HG03469 (cell line): Measurements from ENCODE around the gene PDE10A.
"Not testable (repeated sequence)": the region's sequence is repeated elsewhere in the genome, so short reads cannot be mapped to it uniquely, and the experiment has no call there.

Experiments
- ATAC-seq: cut with Tn5 transposase; IDR thresholded peaks from one replicate; pipeline ENCODE4 v1.9.1; 2021; ENCODE audit warnings: mild to moderate bottlenecking, moderate library complexity, moderate number of reproducible peaks; ENCODE audit not compliant: unreplicated experiment

PDE10A gene

DNA sequence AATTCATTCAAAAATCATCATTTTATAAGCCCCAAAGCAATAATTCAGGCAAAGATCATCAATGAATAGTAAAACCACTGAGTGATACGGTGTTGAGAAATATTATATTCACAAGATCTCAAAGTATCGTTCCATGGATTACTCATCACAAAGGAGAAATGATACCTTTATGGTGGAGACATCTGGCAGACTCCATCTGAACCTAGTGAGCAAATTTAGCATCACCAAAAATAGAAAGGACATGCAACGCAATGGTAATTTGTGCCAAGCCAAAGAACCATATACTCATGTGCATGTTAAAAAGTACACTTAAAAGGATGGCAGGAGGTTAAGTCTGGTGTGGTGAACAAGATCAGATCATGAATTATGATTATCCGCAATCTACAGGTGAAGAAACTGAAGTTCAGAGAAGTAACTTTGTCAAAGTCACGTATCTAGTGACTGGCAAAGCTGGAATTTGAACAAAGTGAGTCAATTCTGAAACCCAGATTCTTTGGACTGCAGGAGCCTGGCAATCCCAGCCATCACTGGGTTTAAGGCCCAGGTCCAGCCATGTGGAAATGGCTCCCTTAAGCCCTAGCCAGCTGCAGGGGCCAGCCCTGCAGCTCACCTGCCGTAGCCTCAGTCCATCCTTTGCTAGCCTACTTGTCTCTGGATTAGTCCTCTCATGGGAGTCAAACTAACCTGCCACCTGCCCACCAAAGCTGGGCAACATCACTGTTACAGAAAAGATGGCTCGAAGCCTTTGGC is 68.3 kb downstream of the PDE10A start:
- ATAC-seq = no peak

DNA sequence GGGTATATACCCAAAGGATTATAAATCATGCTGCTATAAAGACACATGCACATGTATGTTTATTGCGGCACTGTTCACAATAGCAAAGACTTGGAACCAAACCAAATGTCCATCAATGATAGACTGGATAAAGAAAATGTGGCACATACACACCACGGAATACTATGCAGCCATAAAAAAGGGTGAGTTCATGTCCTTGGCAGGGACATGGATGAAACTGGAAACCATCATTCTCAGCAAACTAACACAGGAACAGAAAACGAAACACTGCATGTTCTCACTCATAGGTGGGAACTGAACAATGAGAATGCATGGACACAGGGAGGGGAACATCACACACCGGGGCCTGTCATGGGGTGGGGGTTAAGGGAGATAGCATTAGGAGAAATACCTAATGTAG is 70.1 kb downstream of the PDE10A start:
- ATAC-seq = not testable (repeated sequence)

DNA sequence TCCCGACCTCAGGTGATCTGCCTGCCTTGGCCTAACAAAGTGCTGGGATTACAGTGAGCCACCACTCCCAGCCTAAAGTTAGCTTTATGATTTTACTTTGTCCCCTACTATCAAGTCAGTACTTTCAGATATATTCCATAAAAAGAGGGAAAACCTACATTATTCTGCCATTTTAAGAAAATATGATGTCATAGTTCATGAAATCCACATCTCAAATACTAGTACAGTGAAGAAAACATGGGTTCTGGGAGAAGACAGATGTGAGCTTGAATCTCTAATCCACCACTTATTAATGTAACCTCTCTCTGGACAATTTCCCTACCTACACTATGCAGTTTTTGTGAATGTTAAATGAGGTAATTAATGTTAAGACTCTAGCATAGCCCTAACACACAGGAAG is 74.5 kb downstream of the PDE10A start:
- no peak for ATAC-seq

DNA sequence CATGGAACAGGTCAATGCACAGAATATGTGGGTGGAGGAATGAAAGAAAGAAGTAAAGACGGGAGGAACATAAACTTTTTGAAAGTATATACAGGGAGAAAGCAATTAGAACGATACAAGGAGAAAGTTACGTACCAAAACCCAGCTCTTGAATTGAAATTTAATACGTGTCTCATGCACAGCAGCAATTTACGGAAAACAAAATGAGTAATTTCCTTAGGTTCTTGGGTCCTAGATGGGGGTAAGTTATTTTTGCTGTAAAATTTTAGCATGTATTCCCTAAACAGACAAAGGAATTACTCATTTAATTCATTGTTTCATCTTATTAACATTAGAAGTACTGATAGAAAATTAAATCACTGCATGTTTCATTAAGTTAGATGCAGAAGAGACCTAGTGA is 75.8 kb downstream of the PDE10A start:
- no peak for ATAC-seq

DNA sequence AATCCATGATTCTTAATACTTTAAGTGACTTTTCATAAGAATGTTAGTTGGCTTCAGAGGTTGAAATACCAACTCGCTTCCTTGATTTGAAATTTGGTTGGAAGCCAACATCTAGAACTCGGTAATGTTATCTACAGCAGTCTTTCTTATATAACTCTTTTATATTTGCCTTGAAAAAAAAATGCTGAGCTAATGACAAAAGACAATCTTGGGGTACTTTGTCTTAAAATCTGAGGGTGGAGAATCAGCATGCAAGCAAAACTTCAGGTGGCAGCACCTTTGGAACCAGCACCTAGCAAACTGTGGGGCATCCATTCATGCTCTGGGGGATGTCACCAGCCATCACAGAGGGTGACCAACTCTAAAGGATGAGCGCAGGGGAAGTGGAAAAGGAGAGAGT is 76.3 kb downstream of the PDE10A start:
- ATAC-seq = no peak

DNA sequence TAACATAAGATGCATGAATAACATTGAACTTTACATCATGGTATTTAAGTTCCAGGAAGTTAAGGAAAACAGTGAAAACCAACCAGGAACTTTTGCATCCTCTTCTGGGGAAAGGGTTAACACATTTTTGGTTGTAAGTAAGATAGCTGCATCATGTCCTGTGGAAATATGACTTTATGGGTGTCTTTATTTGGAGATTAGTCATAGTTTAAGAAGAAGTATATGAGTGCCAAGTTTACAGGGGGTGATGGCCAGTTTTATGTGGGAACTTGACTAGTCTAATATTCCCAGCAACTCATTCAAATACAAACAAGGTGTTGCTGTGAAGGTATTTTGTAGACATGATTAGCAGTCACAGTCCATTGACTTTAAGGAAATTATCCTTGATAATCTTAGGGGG is 78.0 kb downstream of the PDE10A start:
- ATAC-seq = no peak

DNA sequence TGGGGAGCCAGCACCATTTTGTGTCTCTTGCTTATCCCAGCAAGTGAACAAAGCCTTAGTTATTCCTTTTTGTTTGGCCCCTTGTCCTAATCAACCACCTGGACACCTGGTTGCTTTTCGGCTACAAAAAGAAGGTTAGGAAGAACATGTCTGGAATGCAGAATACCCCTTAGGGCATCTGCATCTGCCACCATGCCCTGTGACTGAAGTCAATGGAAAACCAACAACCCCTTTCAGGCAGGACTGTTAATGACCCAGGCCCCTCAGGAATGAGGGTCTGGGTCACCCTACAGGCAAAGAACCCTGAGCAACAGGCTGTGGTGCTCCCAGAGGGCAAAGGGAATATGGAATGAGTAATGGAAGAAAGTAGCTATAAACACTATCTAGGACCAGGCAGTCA is 78.5 kb downstream of the PDE10A start:
- no peak for ATAC-seq

DNA sequence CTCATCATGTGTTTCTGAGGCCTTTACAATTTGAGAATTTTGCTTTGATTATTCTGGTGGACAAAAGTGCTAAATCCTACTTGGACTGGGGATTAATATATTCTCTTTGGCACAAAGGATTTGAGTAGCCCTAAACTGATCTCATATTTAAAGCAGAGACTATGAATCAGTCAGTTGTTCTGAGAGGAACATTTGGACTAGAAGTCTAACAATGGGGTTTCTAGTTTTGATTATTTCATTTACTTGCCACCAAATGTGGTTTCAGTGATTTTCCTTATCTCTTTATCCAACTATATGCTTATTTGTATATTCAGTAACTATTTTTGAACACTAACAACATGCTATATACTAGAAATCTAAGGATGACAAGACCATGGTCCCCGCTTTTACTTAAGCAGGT is 81.4 kb downstream of the PDE10A start:
- no peak for ATAC-seq

DNA sequence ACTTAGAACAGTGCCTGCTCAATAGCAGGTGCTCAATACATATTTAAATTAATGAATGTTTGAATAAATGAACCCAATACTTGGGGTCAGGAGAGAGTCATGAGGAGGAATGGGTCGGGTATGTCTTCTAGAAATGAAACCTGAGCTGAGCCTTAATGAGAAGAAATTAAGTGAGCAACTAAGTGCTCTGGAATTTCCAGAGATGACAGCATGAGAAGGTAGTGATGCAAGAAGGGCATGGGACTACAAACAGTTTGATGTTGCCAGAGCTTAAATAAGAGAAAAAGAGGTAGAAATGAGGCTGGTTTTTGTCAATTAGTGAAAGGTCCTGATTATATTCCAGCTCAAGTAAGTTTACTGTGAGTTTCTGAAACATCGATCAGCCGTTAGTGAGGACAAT is 82.9 kb downstream of the PDE10A start:
- no peak for ATAC-seq

DNA sequence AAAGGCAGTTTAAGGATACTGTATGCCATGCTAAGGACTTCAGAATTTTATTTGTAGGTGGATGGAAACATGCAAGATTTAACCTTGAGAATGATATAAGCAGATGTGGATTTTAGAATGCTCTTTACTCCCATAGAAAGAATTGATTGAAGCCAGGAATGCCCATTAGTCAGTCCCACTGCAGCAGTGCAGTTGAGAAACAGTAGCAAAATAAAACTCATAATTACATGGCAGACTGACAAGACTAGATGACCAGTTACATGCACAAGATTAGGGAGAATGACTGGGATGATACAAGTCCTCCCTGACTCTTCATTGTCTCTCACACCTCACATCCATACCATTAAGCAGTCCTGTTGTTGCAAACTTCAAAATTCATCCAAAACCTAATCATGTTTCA is 83.9 kb downstream of the PDE10A start:
- ATAC-seq = no peak

DNA sequence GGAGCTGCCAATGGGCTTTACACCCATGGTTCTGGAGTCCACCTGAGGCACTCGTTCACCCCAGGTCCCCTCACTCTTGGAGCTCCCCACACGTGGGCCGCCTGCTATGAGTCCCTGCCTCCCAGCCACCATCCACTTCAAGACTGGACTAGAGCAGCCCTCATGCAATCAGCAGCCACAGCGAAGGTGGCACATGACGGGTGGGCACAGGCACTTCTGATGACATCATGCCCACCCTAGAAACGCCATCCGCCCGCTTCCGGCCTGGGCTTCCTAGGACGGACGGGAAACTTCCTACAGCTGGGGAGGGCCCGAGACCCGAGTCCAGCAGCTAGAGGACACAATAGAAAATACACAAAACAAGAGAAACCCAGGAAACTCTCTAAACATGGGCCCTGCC is 85.5 kb downstream of the PDE10A start:
- ATAC-seq = no peak

DNA sequence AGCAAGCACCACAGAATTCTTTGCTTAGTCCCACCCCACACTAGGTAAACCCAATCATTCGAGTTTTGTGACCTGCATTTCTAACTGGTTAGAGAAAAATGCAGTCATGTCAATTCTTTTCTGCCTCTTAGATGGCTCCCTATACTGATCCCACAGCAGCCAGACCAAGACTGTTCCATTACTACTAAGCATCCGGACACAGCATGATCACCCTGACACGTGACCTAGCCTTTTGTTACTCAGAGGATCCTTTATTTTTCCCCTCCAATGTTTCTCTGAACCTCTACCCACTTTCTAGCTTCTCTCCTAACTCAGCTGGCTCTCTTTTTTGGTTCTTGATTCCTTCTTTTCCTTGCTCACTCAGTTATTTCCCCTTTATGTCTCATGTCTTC is 87.9 kb downstream of the PDE10A start:
- ATAC-seq = no peak

DNA sequence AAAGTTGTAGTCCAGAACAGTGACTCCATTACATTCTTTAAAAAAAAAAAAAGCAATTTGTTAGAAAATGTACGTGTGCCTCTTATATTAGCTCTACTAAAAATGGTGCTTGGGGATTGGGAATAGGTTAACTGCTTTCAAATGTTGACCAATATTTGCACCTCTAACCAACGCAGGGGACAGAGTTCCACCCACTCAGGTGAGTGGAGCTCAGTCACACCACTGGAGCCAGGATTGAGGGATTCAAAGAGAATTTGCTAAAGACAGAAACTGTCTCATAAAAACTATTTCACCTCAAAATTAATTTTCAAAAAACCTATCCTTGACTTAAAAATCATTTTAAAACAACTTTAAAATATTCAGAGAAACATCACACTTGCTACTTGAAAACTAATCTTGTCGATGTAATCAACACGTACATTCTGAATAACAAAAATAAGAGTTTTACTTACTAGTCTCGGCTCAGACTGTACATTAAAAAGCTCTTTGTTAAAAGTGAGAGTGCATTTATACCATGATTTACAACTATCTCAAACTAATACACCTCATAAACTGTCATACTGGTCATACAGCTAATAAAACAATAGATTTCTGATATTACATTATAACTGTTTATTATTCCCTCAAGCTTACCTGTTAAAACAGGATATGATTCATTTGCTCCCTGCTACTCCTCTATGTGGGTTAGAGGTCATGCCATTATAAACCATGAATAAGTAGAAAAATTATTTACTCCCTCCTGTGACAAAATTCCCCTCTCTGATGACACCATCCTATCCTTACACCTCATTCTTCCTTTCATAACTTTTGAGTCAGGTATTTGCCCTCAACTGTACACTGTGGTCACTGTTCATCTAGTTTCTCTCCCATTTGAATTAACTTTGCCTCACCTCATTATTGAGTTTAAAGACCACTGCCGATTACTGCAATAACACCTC is 88.6 kb downstream of the PDE10A start:
- no peak for ATAC-seq

DNA sequence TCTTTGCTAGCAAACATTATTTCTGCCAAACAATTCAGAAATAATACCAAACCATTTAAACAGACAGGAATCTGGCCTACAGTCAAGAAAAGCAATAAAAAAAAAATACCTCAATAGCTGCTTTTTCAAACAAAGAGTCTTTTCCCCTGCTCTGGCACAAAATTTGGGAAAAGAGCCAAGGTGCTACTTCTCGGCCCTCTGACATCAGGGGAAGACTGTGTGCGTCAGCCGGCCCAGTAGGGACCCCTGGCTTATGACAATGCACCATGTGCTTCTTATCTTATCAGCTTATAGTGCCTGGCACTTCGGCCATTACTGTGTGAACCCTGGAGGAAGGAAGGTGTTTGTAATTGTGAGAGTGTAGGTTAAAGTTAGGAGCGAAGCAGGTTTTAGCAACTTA is 89.4 kb downstream of the PDE10A start:
- ATAC-seq = no peak

DNA sequence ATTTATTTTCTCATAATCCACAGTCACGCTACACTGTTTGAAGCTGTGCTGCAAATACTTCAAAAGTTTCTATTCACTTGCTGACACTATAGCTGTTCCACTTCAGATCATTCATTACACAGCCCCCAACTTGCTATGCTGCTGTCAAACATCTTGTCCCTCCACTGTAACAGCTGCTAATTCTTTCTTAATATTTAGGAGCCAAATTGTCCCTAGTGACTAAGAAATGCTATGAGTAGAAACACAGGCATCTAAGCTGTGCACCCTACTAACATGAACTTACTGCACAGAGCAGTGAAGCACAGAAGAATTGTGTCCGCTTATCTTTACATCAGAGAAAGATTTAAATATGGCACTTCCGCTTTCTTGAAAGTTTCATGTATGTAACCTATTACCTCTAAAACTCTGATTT is 91.3 kb downstream of the PDE10A start:
- ATAC-seq = peak; percentile 79

DNA sequence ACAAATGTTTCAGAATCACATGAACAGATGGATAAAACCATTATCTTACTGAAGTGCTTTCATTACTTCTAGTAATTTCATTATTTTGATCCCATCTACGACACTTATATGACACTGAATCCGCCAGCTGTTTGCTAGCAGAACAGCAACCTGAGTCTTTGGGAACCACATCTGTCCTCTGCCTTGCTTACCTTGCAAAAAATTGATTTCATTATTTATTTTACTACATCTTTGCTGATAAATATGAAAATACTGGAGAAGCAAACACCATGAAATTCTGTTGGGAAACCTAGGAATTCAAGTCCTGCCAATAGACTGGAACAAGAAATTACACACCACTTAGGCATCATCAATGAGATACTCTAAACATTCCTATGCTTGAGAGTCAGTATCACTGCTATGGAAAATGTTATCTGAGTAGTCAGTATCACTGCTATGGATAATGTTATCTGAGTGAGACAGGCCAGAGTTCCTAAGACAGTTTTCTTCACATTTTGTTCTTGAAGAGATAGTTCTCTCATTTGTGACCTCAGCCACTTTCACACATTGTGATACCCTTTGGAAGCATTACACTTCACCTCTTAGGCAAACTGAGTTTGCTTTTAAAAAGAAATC is 91.9 kb downstream of the PDE10A start:
- no peak for ATAC-seq

DNA sequence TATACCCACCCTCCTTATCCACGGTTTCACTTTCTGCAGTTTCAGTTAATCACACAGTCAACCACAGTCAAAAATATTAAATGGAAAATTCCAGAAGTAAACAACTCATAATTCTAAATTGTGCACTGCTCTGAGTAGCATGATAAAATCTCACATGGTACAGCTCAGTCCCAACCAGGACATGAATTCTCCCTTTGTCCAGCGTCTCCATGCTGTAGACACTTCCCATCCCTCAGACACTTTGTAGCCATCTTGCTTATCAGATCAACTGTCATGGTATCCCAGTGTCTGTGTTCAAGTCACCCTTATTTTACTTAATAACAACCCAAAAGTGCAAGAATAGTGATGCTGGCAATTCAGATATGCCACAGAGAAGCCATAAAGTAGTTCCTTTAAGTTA is 94.7 kb downstream of the PDE10A start:
- no peak for ATAC-seq

DNA sequence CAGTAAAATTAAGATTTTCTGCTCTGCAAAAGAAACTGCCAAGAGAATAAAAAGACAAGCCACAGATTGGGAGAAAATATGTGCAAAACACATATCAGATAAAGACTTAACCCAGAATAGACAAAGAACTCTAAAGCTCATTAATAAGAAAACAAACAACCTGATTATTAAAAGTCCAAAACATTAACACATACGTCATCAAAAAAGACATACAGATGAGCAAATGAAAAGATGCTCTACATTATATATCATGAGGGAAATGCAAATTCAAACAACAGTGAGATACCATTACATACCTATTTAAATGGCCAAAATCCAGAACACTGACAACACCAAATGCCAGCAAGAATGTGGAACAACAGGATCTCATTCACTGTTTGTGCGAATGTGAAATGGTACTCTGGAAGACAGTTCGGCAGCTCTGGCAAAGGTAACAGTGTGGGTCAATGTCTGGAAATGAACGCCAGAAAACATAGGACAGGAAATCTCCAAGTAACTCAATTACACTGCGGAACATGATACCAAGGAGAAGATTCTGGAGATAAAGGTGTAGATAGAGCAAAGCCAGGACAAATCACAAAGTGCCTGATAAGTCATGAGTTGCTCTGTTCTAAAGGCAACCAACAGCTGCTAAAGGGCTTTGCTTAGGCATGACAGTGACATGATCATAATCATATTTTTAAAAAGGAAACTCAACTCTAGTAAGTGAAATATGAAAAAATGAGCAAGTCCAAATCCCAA is 96.8 kb downstream of the PDE10A start:
- no peak for ATAC-seq

DNA sequence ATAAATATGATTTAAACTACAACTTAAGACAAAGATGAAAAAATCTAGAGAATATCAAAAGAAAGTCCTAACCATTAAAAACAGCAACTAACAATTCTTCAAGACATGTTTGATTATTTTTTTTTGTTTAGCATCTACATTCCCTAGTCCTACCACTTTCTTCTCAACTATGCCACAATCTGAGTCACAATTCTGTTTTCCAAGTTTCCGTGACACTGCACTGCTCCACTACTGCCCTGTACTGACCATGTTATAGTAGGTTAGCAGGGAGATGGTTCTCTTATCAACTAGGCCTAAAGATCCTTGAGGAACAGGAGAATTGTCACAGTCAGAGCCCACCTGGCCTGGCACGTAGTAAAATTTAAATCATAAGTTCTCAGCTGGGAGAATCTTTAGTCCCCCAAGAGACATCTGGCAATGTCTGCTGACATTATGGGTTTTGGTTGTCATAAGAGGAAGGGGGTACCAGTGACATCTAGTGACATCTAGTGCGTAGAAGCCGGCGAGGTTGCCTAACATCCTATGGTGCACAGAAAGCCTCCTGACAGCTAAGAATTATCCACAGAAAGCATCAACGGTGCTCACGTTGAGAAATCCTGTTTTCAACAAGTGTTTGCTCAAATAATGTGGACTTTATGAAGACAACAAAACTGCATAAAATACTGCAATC is 100.5 kb downstream of the PDE10A start:
- no peak for ATAC-seq

DNA sequence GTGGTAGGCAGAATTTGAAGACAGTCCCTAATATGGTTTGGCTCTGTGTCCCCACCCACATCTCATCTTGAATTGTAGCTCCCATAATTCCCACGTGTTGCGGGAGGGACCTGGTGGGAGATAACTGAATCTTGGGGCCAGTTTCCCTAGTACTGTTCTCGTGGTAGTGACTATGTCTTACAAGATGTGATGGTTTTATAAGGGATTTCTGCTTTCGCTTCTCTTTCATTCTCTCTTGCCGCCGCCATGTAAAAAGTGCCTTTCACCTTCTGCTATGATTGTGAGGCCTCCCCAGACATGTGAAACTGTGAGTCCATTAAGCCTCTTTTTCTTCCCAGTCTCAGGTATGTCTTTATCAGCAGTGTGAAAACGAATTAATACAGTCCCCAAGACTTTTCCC is 103.4 kb downstream of the PDE10A start:
- no peak for ATAC-seq

DNA sequence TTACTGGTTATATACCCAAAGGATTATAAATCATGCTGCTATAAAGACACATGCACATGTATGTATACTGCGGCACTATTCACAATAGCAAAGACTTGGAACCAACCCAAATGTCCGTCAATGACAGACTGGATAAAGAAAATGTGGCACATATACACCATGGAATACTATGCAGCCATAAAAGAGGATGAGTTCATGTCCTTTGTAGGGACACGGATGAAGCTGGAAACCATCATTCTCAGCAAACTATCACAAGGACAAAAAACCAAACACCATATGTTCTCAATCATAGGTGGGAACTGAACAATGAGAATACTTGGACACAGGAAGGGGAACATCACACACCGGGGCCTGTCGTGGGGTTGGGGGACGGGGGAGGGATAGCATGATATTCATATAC is 104.9 kb downstream of the PDE10A start:
- ATAC-seq = not testable (repeated sequence)
